Adrenal gland (tissue), 12 donors: ENCODE measurements around the gene ZNF570. TPM values are rescaled to one million over a fixed set of nuclear protein-coding genes. Genes with fewer than 3 reads are reported as not detected.

ENCODE experiments used
- DNase-seq, 7 donors: peaks; one replicate each; pipeline ENCODE4 v3.0.0-alpha.2; 2019 to 2020
- H3K27ac ChIP-seq, 5 donors: fragments of 200-600 bp; sonication (generic) in 4 of 5; 1 replicate in 3 of 5; 2 replicates in 2 of 5; pipeline versions ENCODE4 v1.5.1 to v1.8.0; 2016 to 2020; ENCODE audit warnings: mild to moderate bottlenecking in 1 of 5
- H3K27me3 ChIP-seq: fragments of 200-600 bp; 2 replicates; pipeline ENCODE4 v1.8.0; 2021
- H3K36me3 ChIP-seq, 2 donors: fragments of 200-600 bp; replicated peaks in 1 of 2; 1 replicate in 1 of 2; 2 replicates in 1 of 2; pipeline versions ENCODE4 v1.5.1 to v1.8.0; 2018 to 2022
- H3K4me1 ChIP-seq, 2 donors: fragments of 200-600 bp; replicated peaks in 1 of 2; 1 replicate in 1 of 2; 2 replicates in 1 of 2; pipeline versions ENCODE4 v1.5.1 to v1.8.0; 2018 to 2021
- H3K4me3 ChIP-seq, 4 donors: fragments of 200-600 bp; sonication (generic) in 3 of 4; one replicate each; pipeline ENCODE4 v1.5.1; 2016 to 2018
- H3K9me3 ChIP-seq, 3 donors: fragments of 200-600 bp; sonication (generic) in 1 of 3; replicated peaks in 1 of 3; 1 replicate in 2 of 3; 2 replicates in 1 of 3; pipeline versions ENCODE4 v1.5.1 to v1.8.0; 2016 to 2021
- CTCF ChIP-seq, 6 experiments: fragments of 450-650 bp in 4 of 6; fragments of 200-600 bp in 2 of 6; sonication (generic) in 1 of 6; IDR thresholded peaks; 1 replicate in 5 of 6; 2 replicates in 1 of 6; pipeline versions ENCODE4 v1.5.1 to v1.8.0; 2016 to 2021; ENCODE audit warnings: antibody characterized with exemption in 6 of 6, mild to moderate bottlenecking in 2 of 6, moderate library complexity in 1 of 6
- POLR2A ChIP-seq, 2 donors: fragments of 450-650 bp; IDR thresholded peaks; one replicate each; pipeline ENCODE4 v1.6.1; 2017; ENCODE audit warnings: antibody characterized with exemption in 2 of 2, mild to moderate bottlenecking in 2 of 2, moderate library complexity in 1 of 2
- WGBS, 4 donors: extraction: QIAGEN DNeasy Blood & Tissue Kit in 2 of 4; methylation state at CpG; one replicate each; pipeline versions ENCODE4 v1.1.5 to v1.1.7; 2013 to 2017; 5-methylcytosine and 5-hydroxymethylcytosine counted together
- intact Hi-C, 2 donors: fragments of 100-400 bp; cut with DNase I; formaldehyde crosslinking; loops; one replicate each; pipeline versions ENCODE4 v1.14.1 to v1.15.0; 2022 to 2023
- polyA plus RNA-seq, 3 donors: library from polyadenylated mRNA; stranded (reverse); fragments of 200-250 nt in 2 of 3; fragments of 350-450 nt in 1 of 3; fragmentation: Illumina TruSeq in 1 of 3; extraction: RNeasy Lipid Tissue Mini Kit (QIAGEN cat#74804) in 1 of 3; gene quantifications; one replicate each; pipeline ENCODE4 v1.2.3, GENCODE V29; 2013 to 2014
- total RNA-seq, 9 donors: library from RNA; depleted of rRNA in 4 of 9; stranded (reverse); fragments of >200 nt in 4 of 9; fragments of 120-200 nt in 1 of 9; fragmentation: NEBNext Ultra II Directional in 1 of 9; extraction: Animal tissue kit (Norgen Biotek cat#: 25700) in 1 of 9; gene quantifications; one replicate each; pipeline versions ENCODE4 v1.1.0 to v1.2.4, GENCODE V29; 2013 to 2023
- donor health status: healthy with polysubstance abuse.
- donor health status: Bipolar disorder and iron deficiency.
- donor health status: DM: yes; HTN: yes; CAD: no.
- donor health status: DM: no; HTN: no; CAD: no.
- donor health status: DM: no; HTN: no; CAD: no.
- donor health status: DM: yes; HTN: yes; CAD: no.

Gene ZNF570
- total and polyA plus RNA-seq, 12 donors: 1.4 to 11.6 (median 6.5) TPM

GRCh38 chr19:37519890-37520289 is 50.7 kb downstream of the ZNF570 start:
- no peaks in the 10 kb centered on the region for H3K4me1 ChIP-seq
- no peaks in the 10 kb centered on the region for H3K27me3 ChIP-seq
- peaks cover 0 to 7% (median 0%) of the 10 kb centered on the region in 3 donors for H3K9me3 ChIP-seq
- H3K36me3 ChIP-seq: peaks cover 0 to 7% of the 10 kb centered on the region in 2 donors
- no peak for DNase-seq
- no peak for TF ChIP-seq POLR2A (IDR thresholded peaks at IDR 0.05)
- TF ChIP-seq CTCF (IDR thresholded peaks at IDR 0.05): no peak
- intact Hi-C loops: no loop called here
- H3K27ac ChIP-seq: no peak overlapping the region
- no peak overlapping the region for H3K4me3 ChIP-seq
- 38 to 59% (median 40%) methylated on average over 1 to 2 of the region's 2 CpGs; no CpG with 5 or more reads in 1 of the 4 donors for WGBS, 4 donors

GRCh38 chr19:37537391-37537947 is 68.3 kb downstream of the ZNF570 start:
- WGBS, 4 donors: 93 to 99% (median 98%) methylated on average over 7 of the region's 7 CpGs
- H3K9me3 ChIP-seq: peaks cover 0 to 65% (median 10%) of the 10 kb centered on the region in 3 donors
- no peak for TF ChIP-seq CTCF (IDR thresholded peaks at IDR 0.05)
- no peak for TF ChIP-seq POLR2A (IDR thresholded peaks at IDR 0.05)
- no peaks in the 10 kb centered on the region for H3K27me3 ChIP-seq
- peaks cover 0 to 36% of the 10 kb centered on the region in 2 donors for H3K36me3 ChIP-seq
- no peak overlapping the region for H3K4me3 ChIP-seq
- intact Hi-C loops: no loop called here
- H3K27ac ChIP-seq: no peak overlapping the region
- no peak for DNase-seq
- no peaks in the 10 kb centered on the region for H3K4me1 ChIP-seq

Other genes starting within 250 kb of the ZNF570 start
- gene ZNF527, start 98.3 kb upstream of the ZNF570 start, total RNA-seq: 10 to 100 TPM in 2 of 9 donors, 1 to 10 TPM in 7; 1.8 to 11.4 (median 7.4) TPM
- gene ZNF527, start 98.3 kb upstream of the ZNF570 start, polyA plus RNA-seq: 1 to 10 TPM; 3.0 to 6.3 (median 5.9) TPM
- gene ZNF569, start 1.9 kb upstream of the ZNF570 start, total RNA-seq: 10 to 100 TPM in 2 of 9 donors, 1 to 10 TPM in 7; 6.1 to 36.6 (median 8.5) TPM
- 10 to 100 TPM in 1 of 3 donors, 1 to 10 TPM in 2; 2.3 to 13.0 (median 4.4) TPM for gene ZNF569, start 1.9 kb upstream of the ZNF570 start, polyA plus RNA-seq
- gene ZNF793, start 37.6 kb downstream of the ZNF570 start, total RNA-seq: 10 to 100 TPM in 1 of 9 donors, 1 to 10 TPM in 8; 1.6 to 10.7 (median 6.0) TPM
- gene ZNF793, start 37.6 kb downstream of the ZNF570 start, polyA plus RNA-seq: 1 to 10 TPM; 3.2 to 8.4 (median 6.1) TPM
- 10 to 100 TPM in 2 of 9 donors, 1 to 10 TPM in 7; 1.9 to 11.4 (median 6.4) TPM for gene ZNF571, start 125.4 kb downstream of the ZNF570 start, total RNA-seq
- gene ZNF571, start 125.4 kb downstream of the ZNF570 start, polyA plus RNA-seq: 1 to 10 TPM; 5.6 to 8.8 (median 6.2) TPM
- 1 to 10 TPM; 2.3 to 7.2 (median 5.0) TPM for gene ZNF540, start 125.5 kb downstream of the ZNF570 start, total RNA-seq
- gene ZNF540, start 125.5 kb downstream of the ZNF570 start, polyA plus RNA-seq: 10 to 100 TPM in 1 of 3 donors, 1 to 10 TPM in 2; 5.5 to 19.2 (median 5.8) TPM
- gene ZFP30, start 186.1 kb downstream of the ZNF570 start, total RNA-seq: 10 to 100 TPM in 4 of 9 donors, 1 to 10 TPM in 5; 3.7 to 17.6 (median 9.4) TPM
- 1 to 10 TPM; 3.1 to 6.8 (median 3.9) TPM for gene ZFP30, start 186.1 kb downstream of the ZNF570 start, polyA plus RNA-seq